ENCODE results near the gene SLC46A2.

DNA sequence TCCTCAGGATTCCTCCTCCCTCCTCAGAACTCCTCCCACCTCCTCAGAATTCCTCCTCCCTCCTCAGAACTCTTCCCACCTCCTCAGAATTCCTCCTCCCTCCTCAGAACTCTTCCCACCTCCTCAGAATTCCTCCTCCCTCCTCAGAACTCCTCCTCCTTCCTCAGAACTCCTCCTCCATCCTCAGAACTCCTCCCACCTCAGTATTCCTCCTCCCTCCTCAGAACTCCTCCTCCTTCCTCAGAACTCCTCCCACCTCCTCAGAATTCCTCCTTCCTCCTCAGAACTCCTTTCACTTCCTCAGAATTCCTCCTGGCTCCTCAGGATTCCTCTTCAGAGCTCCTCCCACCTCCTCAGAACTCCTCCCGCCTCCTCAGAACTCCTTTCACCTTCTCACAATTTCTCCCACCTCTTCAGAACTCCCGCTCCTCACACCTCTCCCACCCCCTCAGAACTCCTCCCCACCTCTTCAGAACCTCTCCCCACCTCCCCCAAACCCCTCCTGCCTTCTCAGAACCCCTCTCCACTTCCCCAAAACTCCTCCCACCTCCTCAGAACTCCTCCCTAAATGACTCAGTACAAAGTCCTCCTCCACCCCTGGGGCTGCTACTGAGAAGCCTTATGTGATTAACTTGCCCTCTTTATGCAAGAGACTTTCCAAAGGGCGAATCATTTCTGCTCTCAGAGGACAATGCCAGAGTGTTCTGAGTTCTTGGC lies 23.2 kb downstream of the SLC46A2 start:
- TF ChIP-seq POLR2A (IDR thresholded peaks at IDR 0.05; ENCODE audit: borderline replicate concordance, extremely low read depth, insufficient read depth, insufficient read length) (no peak), POLR2AphosphoS5 (IDR thresholded peaks at IDR 0.05; ENCODE audit: low read depth, low read length) (no peak)
- TF ChIP-seq, protein P1, sequence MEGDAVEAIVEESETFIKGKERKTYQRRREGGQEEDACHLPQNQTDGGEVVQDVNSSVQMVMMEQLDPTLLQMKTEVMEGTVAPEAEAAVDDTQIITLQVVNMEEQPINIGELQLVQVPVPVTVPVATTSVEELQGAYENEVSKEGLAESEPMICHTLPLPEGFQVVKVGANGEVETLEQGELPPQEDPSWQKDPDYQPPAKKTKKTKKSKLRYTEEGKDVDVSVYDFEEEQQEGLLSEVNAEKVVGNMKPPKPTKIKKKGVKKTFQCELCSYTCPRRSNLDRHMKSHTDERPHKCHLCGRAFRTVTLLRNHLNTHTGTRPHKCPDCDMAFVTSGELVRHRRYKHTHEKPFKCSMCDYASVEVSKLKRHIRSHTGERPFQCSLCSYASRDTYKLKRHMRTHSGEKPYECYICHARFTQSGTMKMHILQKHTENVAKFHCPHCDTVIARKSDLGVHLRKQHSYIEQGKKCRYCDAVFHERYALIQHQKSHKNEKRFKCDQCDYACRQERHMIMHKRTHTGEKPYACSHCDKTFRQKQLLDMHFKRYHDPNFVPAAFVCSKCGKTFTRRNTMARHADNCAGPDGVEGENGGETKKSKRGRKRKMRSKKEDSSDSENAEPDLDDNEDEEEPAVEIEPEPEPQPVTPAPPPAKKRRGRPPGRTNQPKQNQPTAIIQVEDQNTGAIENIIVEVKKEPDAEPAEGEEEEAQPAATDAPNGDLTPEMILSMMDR (IDR thresholded peaks at IDR 0.05 in 2 of 3, conservative IDR thresholded peaks at IDR 0.05 in 1 of 3; ENCODE audit: borderline replicate concordance in 1 of 3, insufficient read depth in 1 of 3, low read depth in 2 of 3, low read length in 2 of 3) = no peak

Data from HCT116 (cell line).